ENCODE measurements around the gene NDUFA3. TPM values are rescaled to one million over a fixed set of nuclear protein-coding genes. Genes with fewer than 3 reads are reported as not detected.
"Not testable (repeated sequence)": the region's sequence is repeated elsewhere in the genome, so short reads cannot be mapped to it uniquely, and the experiment has no call there.

The NDUFA3 gene
- total RNA-seq, 1 donor from 2014 or later = 143 TPM

- Mint-ChIP-seq H3K4me1 (ENCODE audit: low read depth, unreplicated experiment) (no peaks in the 10 kb centered on the region), H3K4me3 (ENCODE audit: unreplicated experiment) (no peak overlapping the region), H3K9me3 (ENCODE audit: unreplicated experiment) (peaks cover 1% of the 10 kb centered on the region), H3K36me3 (ENCODE audit: unreplicated experiment) (peaks cover 3% of the 10 kb centered on the region), H3K27me3 (ENCODE audit: unreplicated experiment) (peaks cover 8% of the 10 kb centered on the region), H3K27ac (ENCODE audit: unreplicated experiment) (no peak overlapping the region)
- no peak for DNase-seq
- TF ChIP-seq CTCF (IDR thresholded peaks at IDR 0.05; ENCODE audit: partially characterized antibody, unreplicated experiment) = no peak
These were observed 8.1 kb upstream of the NDUFA3 start for GRCh38 chr19:54094426-54095000.

GRCh38 chr19:54095136-54095858 lies 7.4 kb upstream of the NDUFA3 start:
- Mint-ChIP-seq H3K9me3 (ENCODE audit: unreplicated experiment) (peaks cover 1% of the 10 kb centered on the region), H3K4me3 (ENCODE audit: unreplicated experiment) (no peak overlapping the region), H3K27ac (ENCODE audit: unreplicated experiment) (no peak overlapping the region), H3K4me1 (ENCODE audit: low read depth, unreplicated experiment) (no peaks in the 10 kb centered on the region), H3K36me3 (ENCODE audit: unreplicated experiment) (peaks cover 3% of the 10 kb centered on the region), H3K27me3 (ENCODE audit: unreplicated experiment) (peaks cover 8% of the 10 kb centered on the region)
- DNase-seq = no peak
- TF ChIP-seq CTCF (IDR thresholded peaks at IDR 0.05; ENCODE audit: partially characterized antibody, unreplicated experiment) = no peak

GRCh38 chr19:54095859-54096616 lies 6.6 kb upstream of the NDUFA3 start:
- H3K4me3 Mint-ChIP-seq (ENCODE audit: unreplicated experiment) = peak overlapping the region; percentile 85
- not testable (repeated sequence) for H3K9me3 Mint-ChIP-seq (ENCODE audit: unreplicated experiment); H3K36me3 Mint-ChIP-seq (ENCODE audit: unreplicated experiment); H3K27ac Mint-ChIP-seq (ENCODE audit: unreplicated experiment); H3K4me1 Mint-ChIP-seq (ENCODE audit: low read depth, unreplicated experiment); H3K27me3 Mint-ChIP-seq (ENCODE audit: unreplicated experiment)
- DNase-seq = peak; percentile 73

- Mint-ChIP-seq H3K27me3 (ENCODE audit: unreplicated experiment) (peaks cover 8% of the 10 kb centered on the region), H3K9me3 (ENCODE audit: unreplicated experiment) (peaks cover 1% of the 10 kb centered on the region), H3K4me1 (ENCODE audit: low read depth, unreplicated experiment) (no peaks in the 10 kb centered on the region), H3K4me3 (ENCODE audit: unreplicated experiment) (peak overlapping the region; percentile 35), H3K36me3 (ENCODE audit: unreplicated experiment) (peaks cover 3% of the 10 kb centered on the region), H3K27ac (ENCODE audit: unreplicated experiment) (no peak overlapping the region)
- TF ChIP-seq CTCF (IDR thresholded peaks at IDR 0.05; ENCODE audit: partially characterized antibody, unreplicated experiment) = no peak
- no peak for DNase-seq
These were observed 6.0 kb upstream of the NDUFA3 start for GRCh38 chr19:54096617-54097106.

GRCh38 chr19:54099190-54099902 lies 3.3 kb upstream of the NDUFA3 start:
- DNase-seq = no peak
- Mint-ChIP-seq H3K36me3 (ENCODE audit: unreplicated experiment) (no peaks in the 10 kb centered on the region), H3K4me3 (ENCODE audit: unreplicated experiment) (no peak overlapping the region), H3K9me3 (ENCODE audit: unreplicated experiment) (peaks cover 4% of the 10 kb centered on the region), H3K27me3 (ENCODE audit: unreplicated experiment) (peaks cover 12% of the 10 kb centered on the region), H3K27ac (ENCODE audit: unreplicated experiment) (no peak overlapping the region), H3K4me1 (ENCODE audit: low read depth, unreplicated experiment) (peaks cover 2% of the 10 kb centered on the region)
- TF ChIP-seq CTCF (IDR thresholded peaks at IDR 0.05; ENCODE audit: partially characterized antibody, unreplicated experiment) = no peak

GRCh38 chr19:54099903-54100255 lies 2.8 kb upstream of the NDUFA3 start:
- not testable (repeated sequence) for DNase-seq; H3K4me1 Mint-ChIP-seq (ENCODE audit: low read depth, unreplicated experiment); H3K27me3 Mint-ChIP-seq (ENCODE audit: unreplicated experiment); H3K4me3 Mint-ChIP-seq (ENCODE audit: unreplicated experiment); H3K36me3 Mint-ChIP-seq (ENCODE audit: unreplicated experiment); H3K27ac Mint-ChIP-seq (ENCODE audit: unreplicated experiment); H3K9me3 Mint-ChIP-seq (ENCODE audit: unreplicated experiment)

All from glutamatergic neuron (in vitro differentiated cells).